CD4-positive, alpha-beta T cell treated with Interleukin-21 for 1 hour (primary cell): ENCODE measurements around the gene STOML1.
"Not testable (repeated sequence)": the region's sequence is repeated elsewhere in the genome, so short reads cannot be mapped to it uniquely, and the experiment has no call there.

Source experiments
- DNase-seq: peaks from one replicate; pipeline ENCODE4 v3.0.0-alpha.2; 2020

The STOML1 gene

GRCh38 chr15:73986055-73986775, 5.9 kb downstream of the STOML1 start:
- DNase-seq = no peak

GRCh38 chr15:73985101-73985873, 6.8 kb downstream of the STOML1 start:
- no peak for DNase-seq

GRCh38 chr15:73984208-73984979, 7.7 kb downstream of the STOML1 start:
- DNase-seq = no peak

- no peak for DNase-seq
Measured at GRCh38 chr15:73983773-73984172, 8.3 kb downstream of the STOML1 start.

GRCh38 chr15:73983211-73983727, 8.8 kb downstream of the STOML1 start:
- DNase-seq = no peak

GRCh38 chr15:73982222-73982962, 9.7 kb downstream of the STOML1 start:
- peak; percentile 23 for DNase-seq

GRCh38 chr15:73981761-73982221, 10.3 kb downstream of the STOML1 start:
- DNase-seq = no peak

- DNase-seq = no peak
Measured at GRCh38 chr15:73979636-73980035, 12.5 kb downstream of the STOML1 start.

- no peak for DNase-seq
Measured at GRCh38 chr15:73978896-73979295, 13.2 kb downstream of the STOML1 start.

GRCh38 chr15:73975440-73976125, 16.5 kb downstream of the STOML1 start:
- DNase-seq = peak; percentile 54

GRCh38 chr15:73973683-73974200, 18.4 kb downstream of the STOML1 start:
- not testable (repeated sequence) for DNase-seq

GRCh38 chr15:73972984-73973682, 19.0 kb downstream of the STOML1 start:
- DNase-seq = peak; percentile 82

- DNase-seq = no peak
Measured at GRCh38 chr15:73969151-73969759, 22.8 kb downstream of the STOML1 start.

- DNase-seq = no peak
Measured at GRCh38 chr15:73968461-73968860, 23.6 kb downstream of the STOML1 start.

- peak; percentile 52 for DNase-seq
Measured at GRCh38 chr15:73965758-73966113, 26.4 kb downstream of the STOML1 start.

GRCh38 chr15:73965094-73965757, 26.9 kb downstream of the STOML1 start:
- DNase-seq = no peak

- DNase-seq = peak; percentile 86
Measured at GRCh38 chr15:73964736-73965093, 27.4 kb downstream of the STOML1 start.

- no peak for DNase-seq
Measured at GRCh38 chr15:73962433-73962832, 29.7 kb downstream of the STOML1 start.

- DNase-seq = not testable (repeated sequence)
Measured at GRCh38 chr15:73960472-73961070, 31.5 kb downstream of the STOML1 start.

GRCh38 chr15:73959801-73960200, 32.3 kb downstream of the STOML1 start:
- no peak for DNase-seq
